HepG2 (cell line): ENCODE data around the gene LAG3. TPM values are rescaled to one million over a fixed set of nuclear protein-coding genes. Genes with fewer than 3 reads are reported as not detected.

Source experiments
- CCAR2 ChIP-seq: fragments of 200-400 bp; formaldehyde crosslinking; optimal IDR thresholded peaks from 2 replicates; pipeline ENCODE3; 2018; ENCODE audit warnings: low read depth, mild to moderate bottlenecking, low read length, moderate library complexity
- GTF2F1 ChIP-seq: fragments of 150-350 bp; IDR thresholded peaks from 2 replicates; pipeline ENCODE4 v1.6.1; 2014; ENCODE audit warnings: low read length
- YEATS2 ChIP-seq: sonication (generic); formaldehyde crosslinking; IDR thresholded peaks from 2 replicates; pipeline ENCODE4 v1.4.0; 2020; ENCODE audit warnings: missing genetic modification reagents, borderline replicate concordance
- ZNF746 ChIP-seq: sonication (generic); formaldehyde crosslinking; IDR thresholded peaks from 2 replicates; pipeline ENCODE4 v1.8.0; 2022; ENCODE audit warnings: mild to moderate bottlenecking, missing genetic modification reagents
- ZNF839 ChIP-seq: sonication (generic); formaldehyde crosslinking; IDR thresholded peaks from 2 replicates; pipeline ENCODE4 v1.4.0; 2020; ENCODE audit warnings: missing genetic modification reagents, mild to moderate bottlenecking, borderline replicate concordance
- ZSCAN22 ChIP-seq: sonication (generic); formaldehyde crosslinking; IDR thresholded peaks from 2 replicates; pipeline ENCODE4 v1.4.0; 2020; ENCODE audit warnings: mild to moderate bottlenecking, missing genetic modification reagents
- polyA plus RNA-seq, 8 experiments: library from polyadenylated mRNA; depleted of rRNA in 3 of 8; stranded (reverse) in 7 of 8; unstranded in 1 of 8; fragments of >200 nt; fragmentation: Illumina TruSeq in 4 of 8; extraction: Trizol in 4 of 8; gene quantifications; 2 replicates each; pipeline versions ENCODE4 v1.2.1 to v1.2.3, GENCODE V29; 2011 to 2016; ENCODE audit warnings: low read depth in 4 of 8, missing spikeins in 1 of 8, mixed read lengths in 1 of 8; ENCODE audit not compliant: insufficient read depth in 1 of 8
- total RNA-seq, 5 experiments: library from RNA; depleted of rRNA; stranded (reverse); fragments of >200 nt; fragmentation: Illumina TruSeq; extraction: Trizol; gene quantifications; 2 replicates each; pipeline ENCODE4 v1.2.3, GENCODE V29; 2016; ENCODE audit warnings: low read depth in 1 of 5
- TF ChIP-seq, protein P1 (sequence below), 2 experiments: fragments of 450-650 bp in 1 of 2; sonication (generic) in 1 of 2; formaldehyde crosslinking in 1 of 2; IDR thresholded peaks; 2 replicates each; pipeline versions ENCODE4 v1.6.1 to v1.8.0; 2016 to 2022; ENCODE audit warnings: antibody characterized with exemption in 1 of 2, mild to moderate bottlenecking in 1 of 2, missing genetic modification reagents in 1 of 2
- TF ChIP-seq, protein P2 (sequence below): sonication (generic); formaldehyde crosslinking; IDR thresholded peaks from 2 replicates; pipeline ENCODE4 v1.5.1; 2020; ENCODE audit warnings: mild to moderate bottlenecking, moderate library complexity, missing genetic modification reagents
- TF ChIP-seq, protein P3 (sequence below): sonication (generic); formaldehyde crosslinking; IDR thresholded peaks from 2 replicates; pipeline ENCODE4 v1.4.0; 2020; ENCODE audit warnings: missing genetic modification reagents
- TF ChIP-seq, protein P4 (sequence below): sonication (generic); formaldehyde crosslinking; IDR thresholded peaks from 2 replicates; pipeline ENCODE4 v1.4.0; 2020; ENCODE audit warnings: missing genetic modification reagents, low read depth, mild to moderate bottlenecking, borderline replicate concordance
- TF ChIP-seq, protein P5 (sequence below): sonication (generic); formaldehyde crosslinking; IDR thresholded peaks from 2 replicates; pipeline ENCODE4 v1.8.0; 2022; ENCODE audit warnings: mild to moderate bottlenecking, missing genetic modification reagents, borderline replicate concordance

LAG3 gene
- total and polyA plus RNA-seq, 2 of the 13 experiments (the other 11 are each of a cell fraction or from before 2014, with no cell fraction given), result 0.11 to 0.26 TPM

DNA sequence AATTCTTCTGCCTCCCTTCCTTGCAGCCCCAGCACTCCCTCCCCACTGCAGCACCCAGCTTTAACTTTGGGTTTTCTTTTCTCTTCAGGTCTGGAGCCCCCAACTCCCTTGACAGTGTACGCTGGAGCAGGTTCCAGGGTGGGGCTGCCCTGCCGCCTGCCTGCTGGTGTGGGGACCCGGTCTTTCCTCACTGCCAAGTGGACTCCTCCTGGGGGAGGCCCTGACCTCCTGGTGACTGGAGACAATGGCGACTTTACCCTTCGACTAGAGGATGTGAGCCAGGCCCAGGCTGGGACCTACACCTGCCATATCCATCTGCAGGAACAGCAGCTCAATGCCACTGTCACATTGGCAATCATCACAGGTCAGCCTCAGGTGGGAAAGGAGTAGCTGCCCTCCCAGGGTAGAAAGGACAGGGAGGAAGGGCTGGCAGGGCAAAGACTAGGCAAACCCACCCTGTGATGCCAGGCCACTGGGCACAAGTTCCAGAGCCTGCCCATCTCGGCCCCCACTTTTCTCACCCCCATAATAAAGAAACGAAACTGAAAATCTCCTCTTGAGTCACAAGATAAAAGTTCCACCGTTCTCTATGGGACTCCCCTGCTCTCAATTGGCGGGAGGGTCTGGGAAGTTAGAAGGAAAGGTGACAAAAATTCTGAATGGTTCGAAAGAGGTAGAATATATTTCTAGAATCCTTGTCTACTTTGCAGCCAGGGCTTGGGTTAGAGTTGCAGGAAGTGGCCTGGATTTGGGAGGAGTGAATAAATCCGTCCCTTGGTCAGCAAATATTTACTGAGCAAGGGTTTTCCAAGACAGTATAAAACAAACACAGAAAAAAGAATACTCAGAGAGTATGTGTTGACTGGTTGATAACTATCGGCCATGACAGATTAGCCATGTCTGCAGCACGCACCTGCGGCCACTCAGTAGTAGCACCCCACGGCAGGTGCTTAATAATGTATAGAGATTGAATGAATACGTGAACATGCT is 3.2 kb downstream of the LAG3 start (continued):
- TF ChIP-seq, protein P1, sequence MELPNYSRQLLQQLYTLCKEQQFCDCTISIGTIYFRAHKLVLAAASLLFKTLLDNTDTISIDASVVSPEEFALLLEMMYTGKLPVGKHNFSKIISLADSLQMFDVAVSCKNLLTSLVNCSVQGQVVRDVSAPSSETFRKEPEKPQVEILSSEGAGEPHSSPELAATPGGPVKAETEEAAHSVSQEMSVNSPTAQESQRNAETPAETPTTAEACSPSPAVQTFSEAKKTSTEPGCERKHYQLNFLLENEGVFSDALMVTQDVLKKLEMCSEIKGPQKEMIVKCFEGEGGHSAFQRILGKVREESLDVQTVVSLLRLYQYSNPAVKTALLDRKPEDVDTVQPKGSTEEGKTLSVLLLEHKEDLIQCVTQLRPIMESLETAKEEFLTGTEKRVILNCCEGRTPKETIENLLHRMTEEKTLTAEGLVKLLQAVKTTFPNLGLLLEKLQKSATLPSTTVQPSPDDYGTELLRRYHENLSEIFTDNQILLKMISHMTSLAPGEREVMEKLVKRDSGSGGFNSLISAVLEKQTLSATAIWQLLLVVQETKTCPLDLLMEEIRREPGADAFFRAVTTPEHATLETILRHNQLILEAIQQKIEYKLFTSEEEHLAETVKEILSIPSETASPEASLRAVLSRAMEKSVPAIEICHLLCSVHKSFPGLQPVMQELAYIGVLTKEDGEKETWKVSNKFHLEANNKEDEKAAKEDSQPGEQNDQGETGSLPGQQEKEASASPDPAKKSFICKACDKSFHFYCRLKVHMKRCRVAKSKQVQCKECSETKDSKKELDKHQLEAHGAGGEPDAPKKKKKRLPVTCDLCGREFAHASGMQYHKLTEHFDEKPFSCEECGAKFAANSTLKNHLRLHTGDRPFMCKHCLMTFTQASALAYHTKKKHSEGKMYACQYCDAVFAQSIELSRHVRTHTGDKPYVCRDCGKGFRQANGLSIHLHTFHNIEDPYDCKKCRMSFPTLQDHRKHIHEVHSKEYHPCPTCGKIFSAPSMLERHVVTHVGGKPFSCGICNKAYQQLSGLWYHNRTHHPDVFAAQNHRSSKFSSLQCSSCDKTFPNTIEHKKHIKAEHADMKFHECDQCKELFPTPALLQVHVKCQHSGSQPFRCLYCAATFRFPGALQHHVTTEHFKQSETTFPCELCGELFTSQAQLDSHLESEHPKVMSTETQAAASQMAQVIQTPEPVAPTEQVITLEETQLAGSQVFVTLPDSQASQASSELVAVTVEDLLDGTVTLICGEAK (IDR thresholded peaks at IDR 0.05), result no peak
- TF ChIP-seq, protein P1 (CRISPR knock-in tag; IDR thresholded peaks at IDR 0.05), result no peak
- TF ChIP-seq, protein P2, sequence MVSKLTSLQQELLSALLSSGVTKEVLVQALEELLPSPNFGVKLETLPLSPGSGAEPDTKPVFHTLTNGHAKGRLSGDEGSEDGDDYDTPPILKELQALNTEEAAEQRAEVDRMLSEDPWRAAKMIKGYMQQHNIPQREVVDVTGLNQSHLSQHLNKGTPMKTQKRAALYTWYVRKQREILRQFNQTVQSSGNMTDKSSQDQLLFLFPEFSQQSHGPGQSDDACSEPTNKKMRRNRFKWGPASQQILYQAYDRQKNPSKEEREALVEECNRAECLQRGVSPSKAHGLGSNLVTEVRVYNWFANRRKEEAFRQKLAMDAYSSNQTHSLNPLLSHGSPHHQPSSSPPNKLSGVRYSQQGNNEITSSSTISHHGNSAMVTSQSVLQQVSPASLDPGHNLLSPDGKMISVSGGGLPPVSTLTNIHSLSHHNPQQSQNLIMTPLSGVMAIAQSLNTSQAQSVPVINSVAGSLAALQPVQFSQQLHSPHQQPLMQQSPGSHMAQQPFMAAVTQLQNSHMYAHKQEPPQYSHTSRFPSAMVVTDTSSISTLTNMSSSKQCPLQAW (CRISPR knock-in tag), result no peak
- TF ChIP-seq CCAR2, result no peak
- TF ChIP-seq, protein P3, sequence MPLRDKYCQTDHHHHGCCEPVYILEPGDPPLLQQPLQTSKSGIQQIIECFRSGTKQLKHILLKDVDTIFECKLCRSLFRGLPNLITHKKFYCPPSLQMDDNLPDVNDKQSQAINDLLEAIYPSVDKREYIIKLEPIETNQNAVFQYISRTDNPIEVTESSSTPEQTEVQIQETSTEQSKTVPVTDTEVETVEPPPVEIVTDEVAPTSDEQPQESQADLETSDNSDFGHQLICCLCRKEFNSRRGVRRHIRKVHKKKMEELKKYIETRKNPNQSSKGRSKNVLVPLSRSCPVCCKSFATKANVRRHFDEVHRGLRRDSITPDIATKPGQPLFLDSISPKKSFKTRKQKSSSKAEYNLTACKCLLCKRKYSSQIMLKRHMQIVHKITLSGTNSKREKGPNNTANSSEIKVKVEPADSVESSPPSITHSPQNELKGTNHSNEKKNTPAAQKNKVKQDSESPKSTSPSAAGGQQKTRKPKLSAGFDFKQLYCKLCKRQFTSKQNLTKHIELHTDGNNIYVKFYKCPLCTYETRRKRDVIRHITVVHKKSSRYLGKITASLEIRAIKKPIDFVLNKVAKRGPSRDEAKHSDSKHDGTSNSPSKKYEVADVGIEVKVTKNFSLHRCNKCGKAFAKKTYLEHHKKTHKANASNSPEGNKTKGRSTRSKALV (CRISPR knock-in tag), result peak; percentile 62; the same call in 1 of the 2 replicates
- TF ChIP-seq ZNF839, result no peak
- TF ChIP-seq YEATS2, result no peak
- no peak for TF ChIP-seq GTF2F1
- TF ChIP-seq, protein P4, sequence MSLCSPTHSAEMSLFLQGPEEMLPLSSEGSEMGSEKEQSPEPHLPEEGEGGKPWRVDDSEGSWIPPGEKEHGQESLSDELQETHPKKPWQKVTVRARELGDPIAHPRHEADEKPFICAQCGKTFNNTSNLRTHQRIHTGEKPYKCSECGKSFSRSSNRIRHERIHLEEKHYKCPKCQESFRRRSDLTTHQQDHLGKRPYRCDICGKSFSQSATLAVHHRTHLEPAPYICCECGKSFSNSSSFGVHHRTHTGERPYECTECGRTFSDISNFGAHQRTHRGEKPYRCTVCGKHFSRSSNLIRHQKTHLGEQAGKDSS (CRISPR knock-in tag), result no peak
- peak; percentile 54; the same call in 1 of the 2 replicates for TF ChIP-seq ZNF746 (CRISPR knock-in tag)
- TF ChIP-seq ZSCAN22 (CRISPR knock-in tag), result no peak
- TF ChIP-seq, protein P5, sequence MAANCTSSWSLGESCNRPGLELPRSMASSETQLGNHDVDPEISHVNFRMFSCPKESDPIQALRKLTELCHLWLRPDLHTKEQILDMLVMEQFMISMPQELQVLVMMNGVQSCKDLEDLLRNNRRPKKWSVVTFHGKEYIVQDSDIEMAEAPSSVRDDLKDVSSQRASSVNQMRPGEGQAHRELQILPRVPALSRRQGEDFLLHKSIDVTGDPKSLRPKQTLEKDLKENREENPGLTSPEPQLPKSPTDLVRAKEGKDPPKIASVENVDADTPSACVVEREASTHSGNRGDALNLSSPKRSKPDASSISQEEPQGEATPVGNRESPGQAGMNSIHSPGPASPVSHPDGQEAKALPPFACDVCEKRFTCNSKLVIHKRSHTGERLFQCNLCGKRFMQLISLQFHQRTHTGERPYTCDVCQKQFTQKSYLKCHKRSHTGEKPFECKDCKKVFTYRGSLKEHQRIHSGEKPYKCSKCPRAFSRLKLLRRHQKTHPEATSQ (CRISPR knock-in tag), result 0 out of 2 replicates have a peak, but pooled peaks have one; percentile 15
